BLaER1 treated with 17β-estradiol and CSF1 and Interleukin-3, amounts not matched to agents 10 nM and 100 nM (cell line): ENCODE results near the gene SEMA4D.
A peak's percentile ranks its signal among the peaks of the same experiment; 100 is the strongest.

ENCODE experiments used
- H3K27ac ChIP-seq, 11 experiments: shearing (Covaris generic); formaldehyde crosslinking; 2 replicates each; pipeline ENCODE4 v1.8.1; 2022
- H3K27me3 ChIP-seq, 11 experiments: shearing (Covaris generic); formaldehyde crosslinking; 2 replicates each; pipeline ENCODE4 v1.8.1; 2022
- H3K36me3 ChIP-seq, 11 experiments: shearing (Covaris generic); formaldehyde crosslinking; 2 replicates each; pipeline ENCODE4 v1.8.1; 2022
- H3K4me1 ChIP-seq, 10 experiments: shearing (Covaris generic); formaldehyde crosslinking; 2 replicates each; pipeline ENCODE4 v1.8.1; 2022
- H3K4me2 ChIP-seq, 11 experiments: shearing (Covaris generic); formaldehyde crosslinking; 2 replicates each; pipeline ENCODE4 v1.8.1; 2022
- H3K4me3 ChIP-seq, 10 experiments: shearing (Covaris generic); formaldehyde crosslinking; 2 replicates each; pipeline ENCODE4 v1.8.1; 2022
- H3K9ac ChIP-seq, 11 experiments: shearing (Covaris generic); formaldehyde crosslinking; 2 replicates each; pipeline ENCODE4 v1.8.1; 2022
- H3K9me3 ChIP-seq, 11 experiments: shearing (Covaris generic); formaldehyde crosslinking; replicated peaks in 1 of 11; 2 replicates each; pipeline ENCODE4 v1.8.1; 2022
- H4K20me1 ChIP-seq, 11 experiments: shearing (Covaris generic); formaldehyde crosslinking; 2 replicates each; pipeline ENCODE4 v1.8.1; 2022
- Cebpa-rat ChIP-seq, 11 experiments: shearing (Covaris generic); IDR thresholded peaks; 2 replicates each; pipeline ENCODE4 v1.8.1; 2022

The SEMA4D gene

GRCh38 chr9:89388868-89389177, 109.1 kb downstream of the SEMA4D start:
- Histone ChIP-seq H3K9me3 (peaks cover 0 to 11% (median 0%) of the 10 kb centered on the region in 11 experiments; a peak in 9 of 22 replicates), H3K4me3 (no peak overlapping the region), H3K27ac (peak overlapping the region; percentile 2 to 85 (median 76); a peak in 20 of 22 replicates), H4K20me1 (peaks cover 0 to 19% (median 0%) of the 10 kb centered on the region in 11 experiments; a peak in 4 of 22 replicates), H3K36me3 (peaks cover 85 to 99% (median 98%) of the 10 kb centered on the region in 11 experiments), H3K4me2 (peak overlapping the region in 8 of 11 experiments; percentile 29 to 72 (median 58); a peak in 14 of 22 replicates), H3K27me3 (no peaks in the 10 kb centered on the region), H3K9ac (peak overlapping the region in 7 of 11 experiments; percentile 42 to 64 (median 57); a peak in 10 of 22 replicates), H3K4me1 (peaks cover 20 to 69% (median 52%) of the 10 kb centered on the region in 10 experiments)
- TF ChIP-seq Cebpa-rat (IDR thresholded peaks at IDR 0.05): no peak

- peaks cover 79 to 99% (median 95%) of the 10 kb centered on the region in 11 experiments for H3K36me3 ChIP-seq
- no peaks in the 10 kb centered on the region for H3K27me3 ChIP-seq
Measured at GRCh38 chr9:89388084-89388867, 109.6 kb downstream of the SEMA4D start.

GRCh38 chr9:89387197-89387849, 110.6 kb downstream of the SEMA4D start:
- Histone ChIP-seq H3K27ac (peak overlapping the region in 9 of 11 experiments; percentile 39 to 85 (median 79); a peak in 15 of 22 replicates), H3K4me3 (no peak overlapping the region), H3K4me2 (peak overlapping the region in 6 of 11 experiments; percentile 29 to 72 (median 60); a peak in 12 of 22 replicates), H4K20me1 (peaks cover 0 to 34% (median 0%) of the 10 kb centered on the region in 11 experiments; a peak in 9 of 22 replicates), H3K9ac (peak overlapping the region in 6 of 11 experiments; percentile 39 to 66 (median 58); a peak in 6 of 22 replicates), H3K27me3 (no peaks in the 10 kb centered on the region), H3K9me3 (peaks cover 0 to 11% (median 0%) of the 10 kb centered on the region in 11 experiments; a peak in 9 of 22 replicates), H3K4me1 (peaks cover 35 to 79% (median 65%) of the 10 kb centered on the region in 10 experiments), H3K36me3 (peaks cover 70 to 91% (median 86%) of the 10 kb centered on the region in 11 experiments)
- no peak for TF ChIP-seq Cebpa-rat (IDR thresholded peaks at IDR 0.05)

More at GRCh38 chr9:89388084-89388867, 109.6 kb downstream of the SEMA4D start:
- TF ChIP-seq Cebpa-rat (IDR thresholded peaks at IDR 0.05): peak; percentile 83 to 99 (median 96); a peak in 21 of 22 replicates
- H3K9me3 ChIP-seq: peaks cover 0 to 11% (median 0%) of the 10 kb centered on the region in 11 experiments; a peak in 9 of 22 replicates
- H3K27ac ChIP-seq: peak overlapping the region; percentile 2 to 85 (median 76); a peak in 20 of 22 replicates
- peak overlapping the region in 7 of 11 experiments; percentile 42 to 66 (median 58); a peak in 12 of 22 replicates for H3K9ac ChIP-seq
- peak overlapping the region in 1 of 10 experiments; percentile 29; a peak in 1 of 20 replicates for H3K4me3 ChIP-seq
- H4K20me1 ChIP-seq: peaks cover 0 to 25% (median 0%) of the 10 kb centered on the region in 11 experiments; a peak in 7 of 22 replicates
- peaks cover 26 to 69% (median 58%) of the 10 kb centered on the region in 10 experiments for H3K4me1 ChIP-seq
- peak overlapping the region in 10 of 11 experiments; percentile 12 to 72 (median 58); a peak in 16 of 22 replicates for H3K4me2 ChIP-seq

GRCh38 chr9:89386797-89387196, 111.1 kb downstream of the SEMA4D start:
- no peak for TF ChIP-seq Cebpa-rat (IDR thresholded peaks at IDR 0.05)
- peaks cover 0 to 35% (median 0%) of the 10 kb centered on the region in 11 experiments; a peak in 11 of 22 replicates for H4K20me1 ChIP-seq
- no peak overlapping the region for H3K4me3 ChIP-seq
- peak overlapping the region in 8 of 11 experiments; percentile 61 to 85 (median 80); a peak in 14 of 22 replicates for H3K27ac ChIP-seq
- no peaks in the 10 kb centered on the region for H3K27me3 ChIP-seq
- H3K4me2 ChIP-seq: peak overlapping the region in 2 of 11 experiments; percentile 60 to 71; a peak in 2 of 22 replicates
- peaks cover 0 to 11% (median 0%) of the 10 kb centered on the region in 11 experiments; a peak in 9 of 22 replicates for H3K9me3 ChIP-seq
- H3K36me3 ChIP-seq: peaks cover 64 to 88% (median 80%) of the 10 kb centered on the region in 11 experiments
- H3K9ac ChIP-seq: peak overlapping the region in 2 of 11 experiments; percentile 5 to 26; a peak in 3 of 22 replicates
- H3K4me1 ChIP-seq: peaks cover 40 to 84% (median 69%) of the 10 kb centered on the region in 10 experiments

GRCh38 chr9:89386206-89386605, 111.7 kb downstream of the SEMA4D start:
- Histone ChIP-seq H3K27me3 (no peaks in the 10 kb centered on the region), H4K20me1 (peaks cover 0 to 41% (median 5%) of the 10 kb centered on the region in 11 experiments; a peak in 12 of 22 replicates), H3K4me2 (no peak overlapping the region), H3K4me3 (no peak overlapping the region), H3K36me3 (peaks cover 59 to 83% (median 76%) of the 10 kb centered on the region in 11 experiments), H3K27ac (peak overlapping the region in 6 of 11 experiments; percentile 8 to 85 (median 81); a peak in 12 of 22 replicates), H3K9me3 (peaks cover 0 to 11% (median 0%) of the 10 kb centered on the region in 11 experiments; a peak in 9 of 22 replicates), H3K4me1 (peaks cover 43 to 88% (median 75%) of the 10 kb centered on the region in 10 experiments), H3K9ac (peak overlapping the region in 1 of 11 experiments; percentile 26; a peak in 1 of 22 replicates)
- no peak for TF ChIP-seq Cebpa-rat (IDR thresholded peaks at IDR 0.05)

- H4K20me1 ChIP-seq: peaks cover 0 to 49% (median 8%) of the 10 kb centered on the region in 11 experiments; a peak in 12 of 22 replicates
- peak overlapping the region in 9 of 11 experiments; percentile 8 to 96 (median 32); a peak in 10 of 22 replicates for H3K4me2 ChIP-seq
- peaks cover 0 to 11% (median 0%) of the 10 kb centered on the region in 11 experiments; a peak in 9 of 22 replicates for H3K9me3 ChIP-seq
- H3K27ac ChIP-seq: peak overlapping the region in 5 of 11 experiments; percentile 6 to 38 (median 35); a peak in 4 of 22 replicates
- no peak overlapping the region for H3K9ac ChIP-seq
- H3K27me3 ChIP-seq: no peaks in the 10 kb centered on the region
- no peak overlapping the region for H3K4me3 ChIP-seq
- no peak for TF ChIP-seq Cebpa-rat (IDR thresholded peaks at IDR 0.05)
- peaks cover 44 to 76% (median 64%) of the 10 kb centered on the region in 11 experiments for H3K36me3 ChIP-seq
- peaks cover 48 to 90% (median 79%) of the 10 kb centered on the region in 10 experiments for H3K4me1 ChIP-seq
Measured at GRCh38 chr9:89384783-89385182, 113.1 kb downstream of the SEMA4D start.

- Histone ChIP-seq H4K20me1 (peaks cover 0 to 49% (median 8%) of the 10 kb centered on the region in 11 experiments; a peak in 12 of 22 replicates), H3K9me3 (peaks cover 0 to 9% (median 0%) of the 10 kb centered on the region in 11 experiments; a peak in 9 of 22 replicates), H3K4me1 (peaks cover 48 to 90% (median 79%) of the 10 kb centered on the region in 10 experiments), H3K27ac (peak overlapping the region in 4 of 11 experiments; percentile 60 to 65 (median 60); a peak in 6 of 22 replicates), H3K27me3 (no peaks in the 10 kb centered on the region), H3K9ac (peak overlapping the region in 5 of 11 experiments; percentile 4 to 54 (median 32); a peak in 3 of 22 replicates), H3K4me3 (no peak overlapping the region), H3K36me3 (peaks cover 35 to 76% (median 61%) of the 10 kb centered on the region in 11 experiments), H3K4me2 (peak overlapping the region; percentile 82 to 96 (median 91))
- TF ChIP-seq Cebpa-rat (IDR thresholded peaks at IDR 0.05): no peak
Measured at GRCh38 chr9:89383721-89384300, 114.1 kb downstream of the SEMA4D start.
